ENCODE measurements around the gene FBXL5. TPM values are rescaled to one million over a fixed set of nuclear protein-coding genes. Genes with fewer than 3 reads are reported as not detected.

FBXL5 gene
- total and polyA plus RNA-seq, 2 donors (not counting 3 experiments of a cell fraction or from before 2014, with no cell fraction given), result 42.2 to 60.2 TPM

- no peak for TF ChIP-seq FOS (IDR thresholded peaks at IDR 0.05; ENCODE audit: borderline replicate concordance, insufficient read depth, low read length)
- no peak for TF ChIP-seq MYC (IDR thresholded peaks at IDR 0.05; ENCODE audit: low read depth, low read length)
- no peak for TF ChIP-seq CTCF (IDR thresholded peaks at IDR 0.05; ENCODE audit: extremely low read depth in 1 of 2, insufficient read depth in 1 of 2, low read depth in 1 of 2, low read length in 2 of 2)
- no peak for TF ChIP-seq POLR2AphosphoS5 (IDR thresholded peaks at IDR 0.05; ENCODE audit: insufficient read depth, low read depth, low read length)
- no peak for TF ChIP-seq JUN (IDR thresholded peaks at IDR 0.05; ENCODE audit: borderline replicate concordance, insufficient read depth, insufficient read length, low read depth)
- TF ChIP-seq EZH2 (IDR thresholded peaks at IDR 0.05; ENCODE audit: borderline replicate concordance, low read depth, low read length, severe bottlenecking), result no peak
- TF ChIP-seq MAX (IDR thresholded peaks at IDR 0.05; ENCODE audit: insufficient read depth, insufficient read length), result no peak
- TF ChIP-seq GATA2 (IDR thresholded peaks at IDR 0.05; ENCODE audit: insufficient read depth, insufficient read length, low read depth, low read length), result no peak
- no peak for TF ChIP-seq POLR2A (IDR thresholded peaks at IDR 0.05; ENCODE audit: low read depth, low read length)
- POLR2A ChIA-PET, result interaction anchor here (0.7 to 1.0 kb wide), 4 partner anchors 15 to 71 kb away, joined by 3 to 4 read pairs (median 4); no protein-coding TSS in a partner anchor
- Histone ChIP-seq H3K36me3 (ENCODE audit: control insufficient read depth in 2 of 2, extremely low read depth in 1 of 2, insufficient read depth in 2 of 2, low read length in 2 of 2) (no peaks in the 10 kb centered on the region), H3K4me1 (ENCODE audit: control insufficient read depth, extremely low read depth, insufficient read depth, low read length) (peaks cover 49% of the 10 kb centered on the region), H3K27ac (ENCODE audit: insufficient read depth, low read depth, low read length) (peak overlapping the region; percentile 76), H3K27me3 (ENCODE audit: control insufficient read depth in 2 of 2, insufficient read depth in 2 of 2, low read length in 2 of 2) (no peaks in the 10 kb centered on the region), H3K9ac (replicated peaks; ENCODE audit: extremely low read depth, insufficient read depth, low read length) (peak overlapping the region; percentile 87), H3K4me3 (replicated peaks in 1 of 3; ENCODE audit: insufficient read depth in 1 of 3, low read depth in 1 of 3, low read length in 3 of 3) (peak overlapping the region; percentile 65 to 99 (median 97)), H3K9me1 (replicated peaks; ENCODE audit: control insufficient read depth, extremely low read depth, insufficient read depth, low read length) (no peaks in the 10 kb centered on the region), H3K9me3 (replicated peaks; ENCODE audit: control insufficient read depth, insufficient read depth, low read length) (no peaks in the 10 kb centered on the region), H3K4me2 (ENCODE audit: insufficient read depth, low read length) (peak overlapping the region; percentile 92), H3K79me2 (ENCODE audit: control insufficient read depth, insufficient read depth, low read length) (peaks cover 83% of the 10 kb centered on the region), H2AFZ (ENCODE audit: low read depth, low read length) (peak overlapping the region; percentile 47), H4K20me1 (replicated peaks; ENCODE audit: control insufficient read depth, extremely low read depth, insufficient read depth, low read length) (no peaks in the 10 kb centered on the region)
- dilution Hi-C loops (cut with MboI; ENCODE audit: extremely low pct_ligation_motif_present, low sequenced_read_pairs) (no loop called here), intact Hi-C loops (cut with micrococcal nuclease) (loop anchor here (1.0 kb wide), 4 partner anchors 9 to 679 kb away; partner anchors contain the start of genes CPEB2 and FBXL5)
- CTCF ChIA-PET, result interaction anchor here (0.6 to 1.9 kb wide), 2 partner anchors 14 to 26 kb away, joined by 3 to 8 read pairs; partner anchors contain the start of gene FBXL5
- TSS peak; percentile 41 for BruUV-seq (replicated peaks)
- no peak for FAIRE-seq
- no peak for DNase-seq (ENCODE audit: low read depth, low spot score)
Observed at GRCh38 chr4:15681067-15681371, 25.9 kb upstream of the FBXL5 start.
